Panc1 (cell line): ENCODE measurements around the gene WWOX. TPM values are rescaled to one million over a fixed set of nuclear protein-coding genes. Genes with fewer than 3 reads are reported as not detected.

Source experiments
- ATAC-seq: fragments of 200-7000 bp; cut with Tn5 transposase; 2 replicates; pipeline ENCODE4 v1.9.1; 2020; ENCODE audit warnings: mild to moderate bottlenecking, moderate library complexity
- BruUV-seq: library from RNA; stranded (reverse); fragments of 400-500 nt; replicated peaks from 2 replicates; lab custom pipeline; 2021; lab: Mats Ljungman, UMichigan
- CTCF ChIA-PET: fragments of 300-600 bp; sonication (Branson Sonifier 250); formaldehyde crosslinking; loops from one replicate; lab custom pipeline; 2022; ENCODE audit warnings: antibody characterized with exemption; lab: Charles Lee
- POLR2A ChIA-PET: fragments of 300-600 bp; sonication (Branson Sonifier 250); formaldehyde crosslinking; loops from one replicate; lab custom pipeline; 2022; ENCODE audit warnings: antibody characterized with exemption; lab: Charles Lee
- DNase-seq: peaks from one replicate; pipeline ENCODE4 v3.0.0-alpha.2; 2010; ENCODE audit warnings: low read depth, low spot score
- H3K27ac ChIP-seq: 2 replicates; pipeline ENCODE4 v1.5.1; 2011; ENCODE audit warnings: mild to moderate bottlenecking, low read length, inconsistent platforms
- H3K27me3 ChIP-seq: fragments of 200-500 bp; sonication (Bioruptor generic); 2 replicates; pipeline ENCODE4 v1.6.0; 2014; ENCODE audit warnings: low read length, inconsistent platforms; ENCODE audit not compliant: control insufficient read depth, insufficient read depth
- H3K36me3 ChIP-seq: fragments of 200-500 bp; sonication (Bioruptor generic); 2 replicates; pipeline ENCODE4 v1.5.1; 2014; ENCODE audit warnings: inconsistent platforms, mild to moderate bottlenecking, low read length, moderate library complexity; ENCODE audit not compliant: control insufficient read depth, insufficient read depth
- H3K4me1 ChIP-seq: 2 replicates; pipeline ENCODE4 v1.5.1; 2011; ENCODE audit warnings: inconsistent platforms, mild to moderate bottlenecking, low read length, moderate library complexity; ENCODE audit not compliant: control insufficient read depth, insufficient read depth
- H3K4me3 ChIP-seq, 2 experiments: 2 replicates each; pipeline ENCODE4 v1.5.1; 2011 to 2012; ENCODE audit warnings: low read depth in 2 of 2, low read length in 2 of 2, mild to moderate bottlenecking in 2 of 2, inconsistent platforms in 1 of 2, moderate library complexity in 1 of 2
- H3K9me3 ChIP-seq: fragments of 200-500 bp; sonication (Bioruptor generic); 2 replicates; pipeline ENCODE4 v1.5.1; 2014; ENCODE audit warnings: low read depth, mild to moderate bottlenecking, inconsistent platforms, low read length, moderate library complexity; ENCODE audit not compliant: control insufficient read depth, insufficient read depth
- CTCF ChIP-seq: fragments of 450-650 bp; IDR thresholded peaks from 2 replicates; pipeline ENCODE4 v1.5.1; 2017; ENCODE audit warnings: mild to moderate bottlenecking
- POLR2AphosphoS5 ChIP-seq: IDR thresholded peaks from 2 replicates; pipeline ENCODE4 v1.6.1; 2012; ENCODE audit warnings: mild to moderate bottlenecking, low read depth, low read length, moderate library complexity
- REST ChIP-seq, 2 experiments: IDR thresholded peaks; 2 replicates each; pipeline ENCODE4 v1.6.1; 2011 to 2012; ENCODE audit warnings: low read depth in 2 of 2, control low read depth in 1 of 2, low read length in 1 of 2, mild to moderate bottlenecking in 1 of 2, moderate library complexity in 1 of 2; ENCODE audit not compliant: insufficient read depth in 1 of 2
- SIN3A ChIP-seq: IDR thresholded peaks from 2 replicates; pipeline ENCODE4 v1.6.1; 2012; ENCODE audit warnings: low read depth, mild to moderate bottlenecking, low read length, moderate library complexity, borderline replicate concordance; ENCODE audit not compliant: insufficient read depth
- TCF7L2 ChIP-seq: IDR thresholded peaks from 2 replicates; pipeline ENCODE4 v1.6.1; 2011; ENCODE audit warnings: mild to moderate bottlenecking, low read depth, low read length, inconsistent platforms
- in situ Hi-C: cut with HindIII; loops from 2 replicates; pipeline ENCODE4 v1.10.0; 2016; ENCODE audit warnings: low sequenced_read_pairs, low pct_unique_long_range_greater_than_20kb
- intact Hi-C: fragments of 100-400 bp; cut with micrococcal nuclease; formaldehyde crosslinking; loops from one replicate; pipeline ENCODE4 v1.10.0; 2022; ENCODE audit not compliant: unreplicated experiment
- total RNA-seq: library from RNA; stranded (reverse); gene quantifications from one replicate; pipeline ENCODE4 v1.2.1, GENCODE V29; 2021; ENCODE audit not compliant: unreplicated experiment

WWOX gene
- total RNA-seq, 1 experiment from 2014 or later = 12.5 TPM

- Histone ChIP-seq H3K27ac (no peak overlapping the region), H3K4me1 (no peaks in the 10 kb centered on the region), H3K4me3 (no peak overlapping the region), H3K27me3 (no peaks in the 10 kb centered on the region), H3K36me3 (no peaks in the 10 kb centered on the region), H3K9me3 (no peaks in the 10 kb centered on the region)
- ChIA-PET CTCF (no interaction called here), POLR2A (no interaction called here)
- DNase-seq (no peak), ATAC-seq (no peak)
- in situ Hi-C loops (no loop called here), intact Hi-C loops (no loop called here)
- no TSS peak for BruUV-seq
- no peak for TF ChIP-seq SIN3A
- TF ChIP-seq CTCF = no peak
- no peak for TF ChIP-seq TCF7L2
- TF ChIP-seq REST (IDR thresholded peaks at IDR 0.05; ENCODE audit: insufficient read depth in 1 of 2, low read depth in 2 of 2, low read length in 1 of 2) = no peak
- TF ChIP-seq POLR2AphosphoS5 = no peak
Observed at GRCh38 chr16:79112462-79112861, 1013.0 kb downstream of the WWOX start.

GRCh38 chr16:79113826-79114225, 1014.4 kb downstream of the WWOX start:
- no peak for ATAC-seq
- no peak overlapping the region for H3K27ac ChIP-seq
- TF ChIP-seq REST (IDR thresholded peaks at IDR 0.05; ENCODE audit: insufficient read depth in 1 of 2, low read depth in 2 of 2, low read length in 1 of 2) (no peak), SIN3A (no peak), POLR2AphosphoS5 (no peak), TCF7L2 (no peak), CTCF (no peak)
- intact Hi-C loops = no loop called here
- H3K36me3 ChIP-seq = no peaks in the 10 kb centered on the region
- no peaks in the 10 kb centered on the region for H3K27me3 ChIP-seq
- DNase-seq = no peak
- H3K4me1 ChIP-seq = no peaks in the 10 kb centered on the region
- POLR2A ChIA-PET = no interaction called here
- H3K9me3 ChIP-seq = no peaks in the 10 kb centered on the region
- CTCF ChIA-PET = no interaction called here
- no peak overlapping the region for H3K4me3 ChIP-seq
- in situ Hi-C loops = no loop called here
- BruUV-seq = no TSS peak
